HepG2 (cell line): ENCODE measurements around the gene NAA38. TPM values are rescaled to one million over a fixed set of nuclear protein-coding genes. Genes with fewer than 3 reads are reported as not detected.

ENCODE experiments used
- CAMTA2 ChIP-seq: sonication (generic); formaldehyde crosslinking; IDR thresholded peaks from 2 replicates; pipeline ENCODE4 v1.4.0; 2020; ENCODE audit warnings: mild to moderate bottlenecking, missing genetic modification reagents, borderline replicate concordance
- DNMT1 ChIP-seq: sonication (generic); formaldehyde crosslinking; IDR thresholded peaks from 2 replicates; pipeline ENCODE4 v1.5.1; 2020; ENCODE audit warnings: mild to moderate bottlenecking, missing genetic modification reagents
- ELF1 ChIP-seq: sonication (generic); formaldehyde crosslinking; IDR thresholded peaks from 2 replicates; pipeline ENCODE4 v1.4.0; 2020; ENCODE audit warnings: missing genetic modification reagents
- ELF3 ChIP-seq: IDR thresholded peaks from 2 replicates; pipeline ENCODE4 v1.6.1; 2016; ENCODE audit warnings: missing genetic modification reagents, missing compliant biosample characterization
- FLYWCH1 ChIP-seq: sonication (generic); formaldehyde crosslinking; IDR thresholded peaks from 2 replicates; pipeline ENCODE4 v1.8.1; 2023; ENCODE audit warnings: mild to moderate bottlenecking, missing genetic modification reagents
- HIVEP1 ChIP-seq: sonication (generic); formaldehyde crosslinking; IDR thresholded peaks from 2 replicates; pipeline ENCODE4 v1.4.0; 2020; ENCODE audit warnings: mild to moderate bottlenecking, missing genetic modification reagents
- HNRNPL ChIP-seq: fragments of 200-400 bp; formaldehyde crosslinking; IDR thresholded peaks from 2 replicates; pipeline ENCODE4 v1.6.1; 2017; ENCODE audit warnings: mild to moderate bottlenecking, low read depth, low read length
- KDM6A ChIP-seq: IDR thresholded peaks from 2 replicates; pipeline ENCODE4 v1.6.1; 2016; ENCODE audit warnings: low read depth
- MTA1 ChIP-seq: sonication (generic); formaldehyde crosslinking; IDR thresholded peaks from 2 replicates; pipeline ENCODE4 v1.4.0; 2020; ENCODE audit warnings: missing genetic modification reagents, mild to moderate bottlenecking, borderline replicate concordance
- NCOA5 ChIP-seq: sonication (generic); formaldehyde crosslinking; IDR thresholded peaks from 2 replicates; pipeline ENCODE4 v1.4.0; 2020; ENCODE audit warnings: missing genetic modification reagents
- PAWR ChIP-seq: sonication (generic); formaldehyde crosslinking; IDR thresholded peaks from 2 replicates; pipeline ENCODE4 v1.4.0; 2020; ENCODE audit warnings: missing genetic modification reagents, mild to moderate bottlenecking, borderline replicate concordance
- REXO4 ChIP-seq: sonication (generic); formaldehyde crosslinking; IDR thresholded peaks from 2 replicates; pipeline ENCODE4 v1.8.0; 2022; ENCODE audit warnings: missing genetic modification reagents, mild to moderate bottlenecking, borderline replicate concordance
- SMAD9 ChIP-seq: sonication (generic); formaldehyde crosslinking; IDR thresholded peaks from 2 replicates; pipeline ENCODE4 v1.5.1; 2020; ENCODE audit warnings: mild to moderate bottlenecking, missing genetic modification reagents
- SNAI1 ChIP-seq: sonication (generic); formaldehyde crosslinking; IDR thresholded peaks from 2 replicates; pipeline ENCODE4 v1.5.0; 2020; ENCODE audit warnings: mild to moderate bottlenecking, missing genetic modification reagents, borderline replicate concordance
- SRY ChIP-seq: sonication (generic); formaldehyde crosslinking; IDR thresholded peaks from 2 replicates; pipeline ENCODE4 v1.8.0; 2022; ENCODE audit warnings: mild to moderate bottlenecking, missing genetic modification reagents
- TGIF2 ChIP-seq: IDR thresholded peaks from 2 replicates; pipeline ENCODE4 v1.6.1; 2016; ENCODE audit warnings: control low read depth, missing compliant biosample characterization
- ZFP82 ChIP-seq: sonication (generic); formaldehyde crosslinking; IDR thresholded peaks from 2 replicates; pipeline ENCODE4 v1.5.1; 2020; ENCODE audit warnings: mild to moderate bottlenecking, missing genetic modification reagents, borderline replicate concordance
- ZNF432 ChIP-seq: sonication (generic); formaldehyde crosslinking; IDR thresholded peaks from 2 replicates; pipeline ENCODE4 v1.5.0; 2020; ENCODE audit warnings: missing genetic modification reagents, mild to moderate bottlenecking, borderline replicate concordance
- ZNF543 ChIP-seq: sonication (generic); formaldehyde crosslinking; IDR thresholded peaks from 2 replicates; pipeline ENCODE4 v1.4.0; 2020; ENCODE audit warnings: mild to moderate bottlenecking, missing genetic modification reagents
- ZNF572 ChIP-seq: sonication (generic); formaldehyde crosslinking; IDR thresholded peaks from 2 replicates; pipeline ENCODE4 v1.5.1; 2020; ENCODE audit warnings: mild to moderate bottlenecking, missing genetic modification reagents
- polyA plus RNA-seq, 8 experiments: library from polyadenylated mRNA; depleted of rRNA in 3 of 8; stranded (reverse) in 7 of 8; unstranded in 1 of 8; fragments of >200 nt; fragmentation: Illumina TruSeq in 4 of 8; extraction: Trizol in 4 of 8; gene quantifications; 2 replicates each; pipeline versions ENCODE4 v1.2.1 to v1.2.3, GENCODE V29; 2011 to 2016; ENCODE audit warnings: low read depth in 4 of 8, missing spikeins in 1 of 8, mixed read lengths in 1 of 8; ENCODE audit not compliant: insufficient read depth in 1 of 8
- total RNA-seq, 5 experiments: library from RNA; depleted of rRNA; stranded (reverse); fragments of >200 nt; fragmentation: Illumina TruSeq; extraction: Trizol; gene quantifications; 2 replicates each; pipeline ENCODE4 v1.2.3, GENCODE V29; 2016; ENCODE audit warnings: low read depth in 1 of 5
- TF ChIP-seq, protein P1 (sequence below): sonication (generic); formaldehyde crosslinking; IDR thresholded peaks from 2 replicates; pipeline ENCODE4 v1.5.0; 2020; ENCODE audit warnings: mild to moderate bottlenecking, missing genetic modification reagents
- TF ChIP-seq, protein P2 (sequence below): sonication (generic); formaldehyde crosslinking; IDR thresholded peaks from 2 replicates; pipeline ENCODE4 v1.4.0; 2020; ENCODE audit warnings: mild to moderate bottlenecking, missing genetic modification reagents
- TF ChIP-seq, protein P3 (sequence below): IDR thresholded peaks from 2 replicates; pipeline ENCODE4 v1.6.1; 2018; ENCODE audit warnings: missing genetic modification reagents

The NAA38 gene
- total and polyA plus RNA-seq, 2 of the 13 experiments (the other 11 are each of a cell fraction or from before 2014, with no cell fraction given), result 46.9 to 91.6 TPM

DNA sequence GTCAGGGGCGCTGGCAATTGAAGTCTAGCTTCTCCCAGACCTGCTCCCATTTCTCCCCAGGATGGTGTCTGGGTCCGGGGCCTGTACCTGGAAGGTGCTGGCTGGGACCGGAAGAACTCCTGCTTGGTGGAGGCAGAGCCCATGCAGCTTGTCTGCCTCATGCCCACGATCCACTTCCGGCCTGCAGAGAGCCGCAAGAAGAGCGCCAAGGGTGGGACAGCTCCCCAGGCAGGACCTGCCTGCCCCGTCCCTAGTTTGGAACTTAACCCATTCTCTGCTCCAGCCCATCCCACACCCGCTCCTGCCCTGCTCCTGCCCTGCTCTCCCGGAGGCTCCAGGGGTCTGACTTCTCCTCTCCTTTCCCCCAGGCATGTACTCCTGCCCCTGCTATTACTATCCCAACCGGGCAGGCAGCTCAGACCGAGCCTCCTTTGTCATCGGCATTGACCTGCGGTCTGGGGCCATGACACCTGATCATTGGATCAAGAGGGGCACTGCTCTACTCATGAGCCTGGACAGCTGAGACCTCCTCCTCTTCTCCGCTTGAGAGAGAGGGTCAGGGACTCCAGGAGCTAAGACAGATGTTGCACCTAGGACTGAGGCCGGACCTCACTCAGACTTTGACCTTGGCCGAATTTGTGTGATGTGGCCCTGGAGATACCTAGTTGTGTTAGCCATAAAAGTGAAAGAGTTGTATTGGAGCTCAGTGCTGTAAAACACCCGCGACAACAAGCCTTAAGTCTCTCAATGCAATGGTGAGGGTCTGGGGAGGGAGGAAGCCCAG lies 24.2 kb downstream of the NAA38 start (continued):
- TF ChIP-seq, protein P1, sequence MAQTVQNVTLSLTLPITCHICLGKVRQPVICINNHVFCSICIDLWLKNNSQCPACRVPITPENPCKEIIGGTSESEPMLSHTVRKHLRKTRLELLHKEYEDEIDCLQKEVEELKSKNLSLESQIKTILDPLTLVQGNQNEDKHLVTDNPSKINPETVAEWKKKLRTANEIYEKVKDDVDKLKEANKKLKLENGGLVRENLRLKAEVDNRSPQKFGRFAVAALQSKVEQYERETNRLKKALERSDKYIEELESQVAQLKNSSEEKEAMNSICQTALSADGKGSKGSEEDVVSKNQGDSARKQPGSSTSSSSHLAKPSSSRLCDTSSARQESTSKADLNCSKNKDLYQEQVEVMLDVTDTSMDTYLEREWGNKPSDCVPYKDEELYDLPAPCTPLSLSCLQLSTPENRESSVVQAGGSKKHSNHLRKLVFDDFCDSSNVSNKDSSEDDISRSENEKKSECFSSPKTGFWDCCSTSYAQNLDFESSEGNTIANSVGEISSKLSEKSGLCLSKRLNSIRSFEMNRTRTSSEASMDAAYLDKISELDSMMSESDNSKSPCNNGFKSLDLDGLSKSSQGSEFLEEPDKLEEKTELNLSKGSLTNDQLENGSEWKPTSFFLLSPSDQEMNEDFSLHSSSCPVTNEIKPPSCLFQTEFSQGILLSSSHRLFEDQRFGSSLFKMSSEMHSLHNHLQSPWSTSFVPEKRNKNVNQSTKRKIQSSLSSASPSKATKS (CRISPR knock-in tag), result no peak
- TF ChIP-seq CAMTA2 (no peak), ZNF432 (CRISPR knock-in tag) (no peak), REXO4 (no peak), FLYWCH1 (CRISPR knock-in tag) (no peak), ZNF572 (CRISPR knock-in tag) (0 out of 2 replicates have a peak, but pooled peaks have one; percentile 82), TGIF2 (CRISPR knock-in tag) (peak; percentile 24; the same call in 1 of the 2 replicates), HNRNPL (no peak), DNMT1 (no peak), PAWR (CRISPR knock-in tag) (no peak), MTA1 (CRISPR knock-in tag) (no peak), ELF3 (CRISPR knock-in tag) (no peak), ZFP82 (CRISPR knock-in tag) (no peak), SNAI1 (CRISPR knock-in tag) (no peak), NCOA5 (CRISPR knock-in tag) (no peak), ZNF543 (no peak), ELF1 (0 out of 2 replicates have a peak, but pooled peaks have one; percentile 8), SRY (0 out of 2 replicates have a peak, but pooled peaks have one; percentile 51), SMAD9 (CRISPR knock-in tag) (no peak), HIVEP1 (CRISPR knock-in tag) (peak; percentile 60; the same call in 1 of the 2 replicates), KDM6A (CRISPR knock-in tag) (no peak)
- TF ChIP-seq, protein P2, sequence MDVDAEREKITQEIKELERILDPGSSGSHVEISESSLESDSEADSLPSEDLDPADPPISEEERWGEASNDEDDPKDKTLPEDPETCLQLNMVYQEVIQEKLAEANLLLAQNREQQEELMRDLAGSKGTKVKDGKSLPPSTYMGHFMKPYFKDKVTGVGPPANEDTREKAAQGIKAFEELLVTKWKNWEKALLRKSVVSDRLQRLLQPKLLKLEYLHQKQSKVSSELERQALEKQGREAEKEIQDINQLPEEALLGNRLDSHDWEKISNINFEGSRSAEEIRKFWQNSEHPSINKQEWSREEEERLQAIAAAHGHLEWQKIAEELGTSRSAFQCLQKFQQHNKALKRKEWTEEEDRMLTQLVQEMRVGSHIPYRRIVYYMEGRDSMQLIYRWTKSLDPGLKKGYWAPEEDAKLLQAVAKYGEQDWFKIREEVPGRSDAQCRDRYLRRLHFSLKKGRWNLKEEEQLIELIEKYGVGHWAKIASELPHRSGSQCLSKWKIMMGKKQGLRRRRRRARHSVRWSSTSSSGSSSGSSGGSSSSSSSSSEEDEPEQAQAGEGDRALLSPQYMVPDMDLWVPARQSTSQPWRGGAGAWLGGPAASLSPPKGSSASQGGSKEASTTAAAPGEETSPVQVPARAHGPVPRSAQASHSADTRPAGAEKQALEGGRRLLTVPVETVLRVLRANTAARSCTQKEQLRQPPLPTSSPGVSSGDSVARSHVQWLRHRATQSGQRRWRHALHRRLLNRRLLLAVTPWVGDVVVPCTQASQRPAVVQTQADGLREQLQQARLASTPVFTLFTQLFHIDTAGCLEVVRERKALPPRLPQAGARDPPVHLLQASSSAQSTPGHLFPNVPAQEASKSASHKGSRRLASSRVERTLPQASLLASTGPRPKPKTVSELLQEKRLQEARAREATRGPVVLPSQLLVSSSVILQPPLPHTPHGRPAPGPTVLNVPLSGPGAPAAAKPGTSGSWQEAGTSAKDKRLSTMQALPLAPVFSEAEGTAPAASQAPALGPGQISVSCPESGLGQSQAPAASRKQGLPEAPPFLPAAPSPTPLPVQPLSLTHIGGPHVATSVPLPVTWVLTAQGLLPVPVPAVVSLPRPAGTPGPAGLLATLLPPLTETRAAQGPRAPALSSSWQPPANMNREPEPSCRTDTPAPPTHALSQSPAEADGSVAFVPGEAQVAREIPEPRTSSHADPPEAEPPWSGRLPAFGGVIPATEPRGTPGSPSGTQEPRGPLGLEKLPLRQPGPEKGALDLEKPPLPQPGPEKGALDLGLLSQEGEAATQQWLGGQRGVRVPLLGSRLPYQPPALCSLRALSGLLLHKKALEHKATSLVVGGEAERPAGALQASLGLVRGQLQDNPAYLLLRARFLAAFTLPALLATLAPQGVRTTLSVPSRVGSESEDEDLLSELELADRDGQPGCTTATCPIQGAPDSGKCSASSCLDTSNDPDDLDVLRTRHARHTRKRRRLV (CRISPR knock-in tag), result no peak
- TF ChIP-seq, protein P3, sequence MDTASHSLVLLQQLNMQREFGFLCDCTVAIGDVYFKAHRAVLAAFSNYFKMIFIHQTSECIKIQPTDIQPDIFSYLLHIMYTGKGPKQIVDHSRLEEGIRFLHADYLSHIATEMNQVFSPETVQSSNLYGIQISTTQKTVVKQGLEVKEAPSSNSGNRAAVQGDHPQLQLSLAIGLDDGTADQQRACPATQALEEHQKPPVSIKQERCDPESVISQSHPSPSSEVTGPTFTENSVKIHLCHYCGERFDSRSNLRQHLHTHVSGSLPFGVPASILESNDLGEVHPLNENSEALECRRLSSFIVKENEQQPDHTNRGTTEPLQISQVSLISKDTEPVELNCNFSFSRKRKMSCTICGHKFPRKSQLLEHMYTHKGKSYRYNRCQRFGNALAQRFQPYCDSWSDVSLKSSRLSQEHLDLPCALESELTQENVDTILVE, result no peak
